Epidermal melanocyte (primary cell): ENCODE data around the gene FXYD7.
"Not testable (repeated sequence)": the region's sequence is repeated elsewhere in the genome, so short reads cannot be mapped to it uniquely, and the experiment has no call there.

ENCODE experiments used
- DNase-seq: peaks from one replicate; pipeline ENCODE4 v3.0.0; 2011; ENCODE audit warnings: low spot score; ENCODE audit not compliant: insufficient read length

FXYD7 gene

GRCh38 chr19:35165200-35166058 is 22.4 kb downstream of the FXYD7 start:
- no peak for DNase-seq

GRCh38 chr19:35166100-35167063 is 23.3 kb downstream of the FXYD7 start:
- DNase-seq = no peak

- DNase-seq = no peak
Measured at GRCh38 chr19:35167251-35168119, 24.4 kb downstream of the FXYD7 start.

GRCh38 chr19:35168196-35168595 is 25.1 kb downstream of the FXYD7 start:
- DNase-seq = no peak

- no peak for DNase-seq
Measured at GRCh38 chr19:35169221-35169995, 26.4 kb downstream of the FXYD7 start.

GRCh38 chr19:35170359-35171061 is 27.5 kb downstream of the FXYD7 start:
- DNase-seq = no peak

- DNase-seq = no peak
Measured at GRCh38 chr19:35171730-35172129, 28.7 kb downstream of the FXYD7 start.

GRCh38 chr19:35174226-35174625 is 31.2 kb downstream of the FXYD7 start:
- DNase-seq = no peak

- DNase-seq = no peak
Measured at GRCh38 chr19:35176181-35176570, 33.1 kb downstream of the FXYD7 start.

- DNase-seq = no peak
Measured at GRCh38 chr19:35177377-35178274, 34.6 kb downstream of the FXYD7 start.

GRCh38 chr19:35178701-35179100 is 35.6 kb downstream of the FXYD7 start:
- DNase-seq = no peak

GRCh38 chr19:35179830-35180229 is 36.8 kb downstream of the FXYD7 start:
- no peak for DNase-seq

GRCh38 chr19:35181387-35181786 is 38.3 kb downstream of the FXYD7 start:
- no peak for DNase-seq

GRCh38 chr19:35184267-35184666 is 41.2 kb downstream of the FXYD7 start:
- DNase-seq = no peak

GRCh38 chr19:35184884-35185283 is 41.8 kb downstream of the FXYD7 start:
- DNase-seq = no peak

GRCh38 chr19:35194012-35194984 is 51.2 kb downstream of the FXYD7 start:
- DNase-seq = no peak

- no peak for DNase-seq
Measured at GRCh38 chr19:35195830-35196229, 52.8 kb downstream of the FXYD7 start.

- DNase-seq = not testable (repeated sequence)
Measured at GRCh38 chr19:35196861-35197260, 53.8 kb downstream of the FXYD7 start.
